GM18868 (cell line): ENCODE measurements around the gene PEX3.
A peak's percentile ranks its signal among the peaks of the same experiment; 100 is the strongest.
"Not testable (repeated sequence)": the region's sequence is repeated elsewhere in the genome, so short reads cannot be mapped to it uniquely, and the experiment has no call there.

Source experiments
- ATAC-seq: cut with Tn5 transposase; IDR thresholded peaks from one replicate; pipeline ENCODE4 v1.9.1; 2021; ENCODE audit warnings: mild to moderate bottlenecking, moderate library complexity; ENCODE audit not compliant: unreplicated experiment

PEX3 gene

GRCh38 chr6:143506199-143506598 is 55.6 kb downstream of the PEX3 start:
- ATAC-seq, result no peak

GRCh38 chr6:143506620-143507019 is 56.0 kb downstream of the PEX3 start:
- ATAC-seq, result no peak

GRCh38 chr6:143507358-143508145 is 56.9 kb downstream of the PEX3 start:
- peak; percentile 44 for ATAC-seq

GRCh38 chr6:143510326-143510725 is 59.7 kb downstream of the PEX3 start:
- not testable (repeated sequence) for ATAC-seq

- peak; percentile 59 for ATAC-seq
Measured at GRCh38 chr6:143510991-143511891, 60.6 kb downstream of the PEX3 start, which contains the start of gene FUCA2. FUCA2 (minus strand) TSS chr6:143511720; CDS start chr6:143511634, 86 bp downstream.

GRCh38 chr6:143513410-143513809 is 62.8 kb downstream of the PEX3 start:
- ATAC-seq, result peak; percentile 37

- no peak for ATAC-seq
Measured at GRCh38 chr6:143515061-143515760, 64.6 kb downstream of the PEX3 start.

- ATAC-seq, result no peak
Measured at GRCh38 chr6:143515766-143516355, 65.3 kb downstream of the PEX3 start.

- ATAC-seq, result no peak
Measured at GRCh38 chr6:143516690-143517446, 66.3 kb downstream of the PEX3 start.

- no peak for ATAC-seq
Measured at GRCh38 chr6:143517447-143517773, 66.8 kb downstream of the PEX3 start.

- no peak for ATAC-seq
Measured at GRCh38 chr6:143522039-143522600, 71.5 kb downstream of the PEX3 start.

- no peak for ATAC-seq
Measured at GRCh38 chr6:143525356-143525755, 74.8 kb downstream of the PEX3 start.

- ATAC-seq, result no peak
Measured at GRCh38 chr6:143527677-143528076, 77.1 kb downstream of the PEX3 start.

GRCh38 chr6:143528164-143528811 is 77.7 kb downstream of the PEX3 start:
- ATAC-seq, result peak; percentile 85

GRCh38 chr6:143529095-143529494 is 78.5 kb downstream of the PEX3 start:
- ATAC-seq, result peak; percentile 44

GRCh38 chr6:143531720-143532499 is 81.3 kb downstream of the PEX3 start:
- no peak for ATAC-seq

GRCh38 chr6:143535189-143535614 is 84.6 kb downstream of the PEX3 start:
- no peak for ATAC-seq

GRCh38 chr6:143536461-143536865 is 85.9 kb downstream of the PEX3 start:
- peak; percentile 60 for ATAC-seq
